OCI-LY7 (cell line): Measurements from ENCODE around the gene BPIFB2. TPM values are rescaled to one million over a fixed set of nuclear protein-coding genes. Genes with fewer than 3 reads are reported as not detected.

ENCODE experiments used
- BruUV-seq: library from RNA; stranded (reverse); fragments of 400-500 nt; replicated peaks from 2 replicates; lab custom pipeline; 2021; lab: Mats Ljungman, UMichigan
- CTCF ChIA-PET: fragments of 300-600 bp; sonication (Branson Sonifier 250); formaldehyde crosslinking; loops from one replicate; lab custom pipeline; 2022; ENCODE audit warnings: antibody characterized with exemption; ENCODE audit not compliant: unreplicated experiment; lab: Charles Lee
- POLR2A ChIA-PET: fragments of 300-600 bp; sonication (Branson Sonifier 250); formaldehyde crosslinking; loops from one replicate; lab custom pipeline; 2022; ENCODE audit warnings: antibody characterized with exemption; lab: Charles Lee
- DNase-seq: peaks from one replicate; pipeline ENCODE4 v3.0.0-alpha.2; 2015; ENCODE audit warnings: low spot score
- H2AFZ ChIP-seq: fragments of 200-600 bp; sonication (generic), shearing (Covaris generic); 2 replicates; pipeline ENCODE4 v1.6.1; 2014; ENCODE audit warnings: mild to moderate bottlenecking, antibody characterized with exemption, low read length, moderate library complexity
- H3K27ac ChIP-seq: fragments of 200-600 bp; sonication (generic); 2 replicates; pipeline ENCODE4 v1.5.1; 2014; ENCODE audit warnings: mixed run types, low read depth, mild to moderate bottlenecking, moderate library complexity, low read length, inconsistent platforms; ENCODE audit not compliant: poor library complexity, severe bottlenecking
- H3K36me3 ChIP-seq: fragments of 200-600 bp; sonication (generic); 2 replicates; pipeline ENCODE4 v1.6.1; 2014; ENCODE audit warnings: mild to moderate bottlenecking, antibody characterized with exemption, low read length, moderate library complexity, mixed read lengths; ENCODE audit not compliant: insufficient read depth
- H3K4me1 ChIP-seq: fragments of 200-600 bp; sonication (generic); 2 replicates; pipeline ENCODE4 v1.5.1; 2014; ENCODE audit warnings: mild to moderate bottlenecking, low read length; ENCODE audit not compliant: insufficient read depth, poor library complexity, severe bottlenecking
- H3K4me2 ChIP-seq: fragments of 200-600 bp; sonication (generic); 2 replicates; pipeline ENCODE4 v1.6.1; 2014; ENCODE audit warnings: mild to moderate bottlenecking, low read length
- H3K4me3 ChIP-seq: fragments of 200-600 bp; sonication (generic); 2 replicates; pipeline ENCODE4 v1.5.1; 2014; ENCODE audit warnings: mild to moderate bottlenecking, low read depth, low read length; ENCODE audit not compliant: poor library complexity, severe bottlenecking
- H3K79me2 ChIP-seq: fragments of 200-600 bp; sonication (generic); 2 replicates; pipeline ENCODE4 v1.6.1; 2016; ENCODE audit warnings: low read depth, mild to moderate bottlenecking, low read length, moderate library complexity, mixed read lengths; ENCODE audit not compliant: insufficient read depth
- H3K9me2 ChIP-seq: fragments of 200-600 bp; sonication (generic); 2 replicates; pipeline ENCODE4 v1.6.1; 2016; ENCODE audit warnings: mild to moderate bottlenecking, low read length, mixed read lengths; ENCODE audit not compliant: insufficient read depth
- H3K9me3 ChIP-seq: fragments of 200-600 bp; sonication (generic); 2 replicates; pipeline ENCODE4 v1.6.1; 2014; ENCODE audit warnings: mild to moderate bottlenecking, mixed run types, low read length, mixed read lengths
- H4K20me1 ChIP-seq: fragments of 200-600 bp; sonication (generic); 2 replicates; pipeline ENCODE4 v1.6.1; 2014; ENCODE audit warnings: mild to moderate bottlenecking, antibody characterized with exemption, low read length, moderate library complexity, mixed read lengths; ENCODE audit not compliant: insufficient read depth
- CTCF ChIP-seq: fragments of 200-600 bp; sonication (generic); conservative IDR thresholded peaks from 2 replicates; pipeline ENCODE4 v1.5.1; 2014; ENCODE audit warnings: mild to moderate bottlenecking, antibody characterized with exemption, low read length, moderate library complexity, mixed read lengths
- EZH2phosphoT487 ChIP-seq: fragments of 200-600 bp; sonication (generic); IDR thresholded peaks from 2 replicates; pipeline ENCODE4 v1.6.1; 2018; ENCODE audit warnings: low read depth, borderline replicate concordance, mild to moderate bottlenecking, mixed run types, antibody characterized with exemption, low read length, moderate library complexity, mixed read lengths
- intact Hi-C: fragments of 100-400 bp; cut with micrococcal nuclease; formaldehyde crosslinking; loops from one replicate; pipeline ENCODE4 v1.10.0; 2022; ENCODE audit not compliant: unreplicated experiment
- total RNA-seq, 2 experiments: library from RNA; depleted of rRNA in 1 of 2; stranded (reverse); fragments of >200 nt in 1 of 2; shearing (Covaris generic) in 1 of 2; gene quantifications; 2 replicates each; pipeline ENCODE4 v1.2.3, GENCODE V29; 2014 to 2022

The BPIFB2 gene
- total RNA-seq, 2 experiments from 2014 or later: not detected

DNA sequence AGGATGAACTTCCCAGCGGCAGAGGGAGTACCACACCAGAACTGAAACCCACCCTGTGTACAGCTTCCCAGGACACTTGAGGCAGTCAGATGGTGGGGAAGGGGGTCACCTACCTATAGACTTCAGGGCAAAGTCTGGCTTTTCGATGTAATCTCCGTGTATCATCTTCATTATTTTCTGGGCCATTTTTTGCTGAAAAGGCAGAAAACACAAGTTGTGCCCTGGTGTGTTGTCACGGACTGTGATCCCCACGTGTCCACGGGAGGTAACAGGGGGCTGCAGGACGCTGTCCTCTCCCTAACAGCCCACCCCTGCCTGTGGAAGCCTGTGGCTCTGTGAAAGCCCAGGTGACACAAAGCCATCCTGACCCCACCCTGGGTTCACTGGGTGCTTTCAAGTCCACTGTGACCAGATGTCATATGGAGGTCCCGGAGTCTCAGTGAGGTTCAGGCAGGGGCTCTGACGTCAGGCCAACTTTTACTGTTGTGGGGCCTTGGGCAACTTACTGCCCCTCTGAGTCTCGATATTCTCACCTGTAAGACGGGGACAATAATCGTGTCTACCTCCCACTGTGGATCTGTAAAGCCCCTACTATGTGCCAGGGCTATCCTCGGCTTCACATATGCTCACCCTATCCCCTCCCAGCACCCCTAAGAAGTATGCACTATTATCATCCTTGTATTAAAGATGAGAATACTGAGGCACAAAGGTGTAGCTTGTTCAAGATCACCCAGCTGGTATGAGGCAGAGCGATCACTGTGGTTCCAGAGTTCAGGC is 17.8 kb upstream of the BPIFB2 start:
- Histone ChIP-seq H3K4me2 (no peak overlapping the region), H3K79me2 (no peaks in the 10 kb centered on the region), H3K4me1 (no peaks in the 10 kb centered on the region), H3K4me3 (no peak overlapping the region), H3K9me3 (no peaks in the 10 kb centered on the region), H2AFZ (no peak overlapping the region), H3K9me2 (no peaks in the 10 kb centered on the region), H3K36me3 (no peaks in the 10 kb centered on the region), H3K27ac (no peak overlapping the region), H4K20me1 (no peaks in the 10 kb centered on the region)
- BruUV-seq: no TSS peak
- intact Hi-C loops: no loop called here
- POLR2A ChIA-PET: no interaction called here
- DNase-seq: no peak
- CTCF ChIA-PET: no interaction called here
- TF ChIP-seq EZH2phosphoT487: no peak
- no peak for TF ChIP-seq CTCF

DNA sequence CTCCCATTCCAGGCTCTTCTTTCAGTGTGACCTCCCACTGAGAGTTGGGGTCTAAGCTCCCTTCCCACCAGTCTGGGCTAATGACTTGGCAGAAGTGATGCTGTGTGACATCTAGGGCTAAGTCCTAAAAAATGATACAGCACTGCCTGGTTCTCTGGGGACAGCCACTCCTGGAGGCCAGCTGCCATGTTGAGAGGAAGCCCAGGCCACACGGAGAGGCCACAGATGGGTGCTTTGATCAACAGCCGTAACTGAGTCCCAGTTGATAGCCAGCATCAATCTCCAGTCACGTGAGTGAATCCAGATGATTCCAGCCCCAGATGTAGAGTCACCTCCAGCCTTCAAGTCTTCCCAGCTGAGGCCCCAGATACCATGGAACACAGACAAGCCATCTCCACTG is 17.1 kb upstream of the BPIFB2 start:
- Histone ChIP-seq H3K79me2 (no peaks in the 10 kb centered on the region), H3K27ac (no peak overlapping the region), H2AFZ (no peak overlapping the region), H4K20me1 (no peaks in the 10 kb centered on the region), H3K4me2 (no peak overlapping the region), H3K4me1 (no peaks in the 10 kb centered on the region), H3K36me3 (no peaks in the 10 kb centered on the region), H3K4me3 (no peak overlapping the region), H3K9me3 (no peaks in the 10 kb centered on the region), H3K9me2 (no peaks in the 10 kb centered on the region)
- POLR2A ChIA-PET: no interaction called here
- no TSS peak for BruUV-seq
- DNase-seq: no peak
- CTCF ChIA-PET: no interaction called here
- intact Hi-C loops: no loop called here
- TF ChIP-seq CTCF: no peak
- no peak for TF ChIP-seq EZH2phosphoT487

- no peak overlapping the region for H3K4me3 ChIP-seq
- intact Hi-C loops: no loop called here
- no peak for TF ChIP-seq EZH2phosphoT487
- no peak for TF ChIP-seq CTCF
- no peak overlapping the region for H3K27ac ChIP-seq
- H3K4me1 ChIP-seq: no peaks in the 10 kb centered on the region
- CTCF ChIA-PET: no interaction called here
- H3K36me3 ChIP-seq: no peaks in the 10 kb centered on the region
- no peak for DNase-seq
- no peaks in the 10 kb centered on the region for H4K20me1 ChIP-seq
- H3K9me2 ChIP-seq: no peaks in the 10 kb centered on the region
- no peaks in the 10 kb centered on the region for H3K9me3 ChIP-seq
- H2AFZ ChIP-seq: no peak overlapping the region
- H3K79me2 ChIP-seq: no peaks in the 10 kb centered on the region
- H3K4me2 ChIP-seq: no peak overlapping the region
- POLR2A ChIA-PET: no interaction called here
- no TSS peak for BruUV-seq
These were observed 16.1 kb upstream of the BPIFB2 start for GRCh38 chr20:32991383-32991782.
